Lung (tissue), 12 donors: ENCODE results near the gene BMP10. TPM values are rescaled to one million over a fixed set of nuclear protein-coding genes. Genes with fewer than 3 reads are reported as not detected.

Source experiments
- ATAC-seq: fragments of 200-7000 bp; cut with Tn5 transposase; one replicate; pipeline ENCODE4 v1.9.1; 2020; ENCODE audit warnings: moderate number of reproducible peaks; ENCODE audit not compliant: insufficient read depth, low FRiP score
- DNase-seq, 3 donors: peaks; one replicate each; pipeline ENCODE4 v3.0.0-alpha.2; 2013 to 2017
- H3K27ac ChIP-seq, 2 donors: one replicate each; pipeline ENCODE4 v1.5.1; 2013; ENCODE audit warnings: mild to moderate bottlenecking in 2 of 2, moderate library complexity in 2 of 2, control low read depth in 1 of 2, inconsistent platforms in 1 of 2, low read depth in 1 of 2, low read length in 1 of 2
- H3K27me3 ChIP-seq, 3 donors: one replicate each; pipeline ENCODE4 v1.5.1; 2013; ENCODE audit warnings: low read length in 2 of 3; ENCODE audit not compliant: control insufficient read depth in 3 of 3, insufficient read depth in 3 of 3
- H3K36me3 ChIP-seq, 4 donors: one replicate each; pipeline ENCODE4 v1.5.1; 2013; ENCODE audit warnings: low read length in 4 of 4, mild to moderate bottlenecking in 1 of 4, moderate library complexity in 1 of 4; ENCODE audit not compliant: control insufficient read depth in 4 of 4, insufficient read depth in 4 of 4
- H3K4me1 ChIP-seq, 5 donors: one replicate each; pipeline ENCODE4 v1.5.1; 2013; ENCODE audit warnings: low read length in 5 of 5, mild to moderate bottlenecking in 2 of 5, moderate library complexity in 1 of 5; ENCODE audit not compliant: control insufficient read depth in 5 of 5, insufficient read depth in 5 of 5
- H3K4me3 ChIP-seq: one replicate; pipeline ENCODE4 v1.5.1; 2013; ENCODE audit warnings: mild to moderate bottlenecking, control low read depth, moderate library complexity
- H3K9ac ChIP-seq, 2 donors: one replicate each; pipeline ENCODE4 v1.5.1; 2013; ENCODE audit warnings: low read length in 2 of 2, control low read depth in 1 of 2; ENCODE audit not compliant: insufficient read depth in 1 of 2
- H3K9me3 ChIP-seq, 4 donors: one replicate each; pipeline ENCODE4 v1.5.1; 2013; ENCODE audit warnings: low read length in 3 of 4, mild to moderate bottlenecking in 1 of 4, moderate library complexity in 1 of 4; ENCODE audit not compliant: control insufficient read depth in 4 of 4, insufficient read depth in 3 of 4
- CTCF ChIP-seq: IDR thresholded peaks from 2 replicates; pipeline ENCODE4 v1.5.1; 2012; ENCODE audit warnings: mild to moderate bottlenecking; ENCODE audit errors: control extremely low read depth, extremely low read depth
- WGBS, 2 donors: extraction: QIAGEN DNeasy Blood & Tissue Kit; methylation state at CpG; one replicate each; pipeline ENCODE4 v1.1.7; 2013; 5-methylcytosine and 5-hydroxymethylcytosine counted together
- polyA plus RNA-seq, 2 donors: library from polyadenylated mRNA; stranded (reverse); fragments of 200-250 nt; gene quantifications; one replicate each; pipeline ENCODE4 v1.2.1, GENCODE V29; 2013
- total RNA-seq, 2 donors: library from RNA; depleted of rRNA in 1 of 2; stranded (reverse); fragments of >200 nt in 1 of 2; gene quantifications; one replicate each; pipeline ENCODE4 v1.2.1, GENCODE V29; 2014 to 2021
- donor health status: control.
- donor health status: control.
- donor health status: Bipolar disorder and iron deficiency.
- donor health status: healthy.
- donor health status: DM: yes; HTN: yes; CAD: no.

BMP10 gene
- total and polyA plus RNA-seq, 4 donors: 0.31 TPM; not detected in 3

DNA sequence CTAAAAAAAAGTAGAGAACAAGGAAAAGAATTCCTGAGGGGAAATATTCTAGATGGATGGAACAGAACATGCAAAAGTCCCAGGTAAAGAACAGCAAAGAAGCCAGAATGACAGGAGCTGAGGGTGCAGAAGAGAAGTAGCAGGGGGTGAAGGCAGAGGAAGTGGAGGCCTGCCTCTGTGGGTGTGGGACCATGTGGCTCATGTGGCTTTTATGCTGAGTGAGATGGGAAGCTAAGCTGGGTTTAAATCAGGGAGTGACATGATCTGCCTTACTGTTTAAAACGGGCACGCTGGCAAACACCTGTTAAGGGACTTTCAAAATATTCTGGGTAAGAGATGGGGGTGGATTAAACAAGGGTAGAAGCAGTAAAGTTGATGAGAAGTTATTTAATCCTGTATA is 41.5 kb upstream of the BMP10 start:
- Histone ChIP-seq H3K4me1 (peaks cover 0 to 15% (median 0%) of the 10 kb centered on the region in 5 donors), H3K4me3 (no peak overlapping the region), H3K27me3 (no peaks in the 10 kb centered on the region), H3K9me3 (no peaks in the 10 kb centered on the region), H3K9ac (no peak overlapping the region), H3K36me3 (no peaks in the 10 kb centered on the region), H3K27ac (no peak overlapping the region)
- no peak for DNase-seq
- no peak for ATAC-seq
- 17 to 45% methylated on average over 2 of the region's 2 CpGs for whole genome bisulfite sequencing, 2 donors
- no peak for TF ChIP-seq CTCF

DNA sequence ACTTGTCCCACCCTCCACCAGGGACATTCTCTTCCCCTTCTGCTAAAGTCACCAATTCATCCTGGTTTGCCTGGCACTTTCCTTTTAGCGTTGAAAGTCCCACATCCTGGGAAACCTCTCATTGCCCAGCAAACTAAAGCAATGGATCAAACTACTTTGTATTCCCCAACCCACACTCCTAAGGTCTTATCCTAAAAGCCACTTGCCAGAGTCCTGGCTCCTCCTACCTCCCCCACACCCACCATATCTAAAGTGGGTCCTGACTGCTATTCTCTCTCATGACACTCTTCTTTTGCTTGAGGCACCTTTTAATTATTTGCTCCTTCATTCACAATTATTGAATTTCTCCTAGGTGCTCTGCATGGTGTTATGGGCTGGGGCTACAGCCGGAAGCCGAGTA is 40.9 kb upstream of the BMP10 start:
- no peaks in the 10 kb centered on the region for H3K27me3 ChIP-seq
- DNase-seq: no peak
- H3K9me3 ChIP-seq: no peaks in the 10 kb centered on the region
- ATAC-seq: no peak
- WGBS, 2 donors: 90 to 94% methylated on average over 3 of the region's 3 CpGs
- no peaks in the 10 kb centered on the region for H3K36me3 ChIP-seq
- no peak overlapping the region for H3K27ac ChIP-seq
- peaks cover 0 to 15% (median 0%) of the 10 kb centered on the region in 5 donors for H3K4me1 ChIP-seq
- no peak overlapping the region for H3K9ac ChIP-seq
- no peak for TF ChIP-seq CTCF
- no peak overlapping the region for H3K4me3 ChIP-seq

DNA sequence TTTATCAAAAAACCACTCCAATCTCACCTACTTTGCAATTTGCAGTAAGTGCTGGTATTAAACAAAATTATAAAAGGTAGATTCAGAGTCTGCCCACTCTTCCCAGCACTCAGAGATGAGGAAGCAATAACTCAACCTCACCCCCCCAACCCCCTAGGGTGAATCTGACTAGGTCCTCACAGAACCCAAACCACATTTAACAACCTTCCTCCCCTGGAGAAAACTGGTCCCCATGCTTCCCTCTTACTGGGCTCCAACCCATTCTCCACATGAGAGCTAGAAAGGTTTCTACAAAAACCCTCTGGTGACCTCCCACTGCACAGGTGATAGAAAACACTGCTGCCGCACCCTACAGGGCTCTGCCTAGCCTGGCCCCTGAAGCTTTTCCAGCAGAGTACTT is 40.5 kb upstream of the BMP10 start:
- no peaks in the 10 kb centered on the region for H3K36me3 ChIP-seq
- H3K27me3 ChIP-seq: no peaks in the 10 kb centered on the region
- WGBS, 2 donors: 85 to 94% methylated on average over 1 of the region's 1 CpG
- DNase-seq: no peak
- TF ChIP-seq CTCF: no peak
- no peak overlapping the region for H3K9ac ChIP-seq
- no peak overlapping the region for H3K27ac ChIP-seq
- no peaks in the 10 kb centered on the region for H3K9me3 ChIP-seq
- no peak for ATAC-seq
- H3K4me3 ChIP-seq: no peak overlapping the region
- H3K4me1 ChIP-seq: peaks cover 0 to 15% (median 0%) of the 10 kb centered on the region in 5 donors

GRCh38 chr2:68911246-68911645 is 40.0 kb upstream of the BMP10 start:
- no peak for TF ChIP-seq CTCF
- no peaks in the 10 kb centered on the region for H3K9me3 ChIP-seq

More at GRCh38 chr2:68911246-68911645, 40.0 kb upstream of the BMP10 start:
- Histone ChIP-seq H3K4me1 (peaks cover 0 to 15% (median 0%) of the 10 kb centered on the region in 5 donors), H3K27ac (no peak overlapping the region), H3K36me3 (no peaks in the 10 kb centered on the region), H3K9ac (no peak overlapping the region), H3K27me3 (no peaks in the 10 kb centered on the region), H3K4me3 (no peak overlapping the region)
- no peak for ATAC-seq
- WGBS, 2 donors: 71 to 79% methylated on average over 4 of the region's 4 CpGs
- no peak for DNase-seq
